NCI-H2107 treated with DMSO at 0.1 percent for 48 hours (cell line): ENCODE data around the gene CNGB1.
"Not testable (repeated sequence)": the region's sequence is repeated elsewhere in the genome, so short reads cannot be mapped to it uniquely, and the experiment has no call there.

Experiments
- DNase-seq: peaks from one replicate; lab custom pipeline; 2025; ENCODE audit not compliant: unreplicated experiment; lab: John Stamatoyannopoulos, UW

Gene CNGB1

DNA sequence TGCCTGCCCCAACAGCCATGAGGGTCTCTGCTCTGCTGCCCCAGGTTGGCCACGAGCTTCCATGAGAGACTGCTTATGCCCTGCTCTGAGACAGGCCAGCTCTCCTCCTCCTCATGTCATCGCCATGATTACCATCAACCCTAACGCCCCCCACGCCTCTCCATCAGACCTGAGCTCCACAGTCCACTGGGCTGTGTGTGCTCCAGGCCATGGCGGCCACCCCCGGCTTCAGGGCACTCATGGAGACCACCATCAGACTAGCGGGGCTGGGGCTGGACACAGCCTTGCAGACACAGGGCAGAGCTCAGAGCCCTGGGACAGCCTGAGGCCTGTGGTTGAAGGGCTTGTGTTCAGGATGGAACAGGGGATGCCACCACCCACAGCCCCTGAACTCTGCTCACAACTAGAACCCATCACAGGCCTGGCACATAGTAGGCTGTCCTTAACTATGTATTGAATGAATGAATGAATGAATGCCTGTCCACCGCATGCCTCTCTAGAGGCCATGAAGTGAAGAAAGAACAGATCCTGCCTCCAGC, 14.6 kb downstream of the CNGB1 start:
- no peak for DNase-seq

GRCh38 chr16:57955572-57956188, 15.2 kb downstream of the CNGB1 start:
- DNase-seq: no peak

- no peak for DNase-seq
Measured at GRCh38 chr16:57953857-57954256, 17.1 kb downstream of the CNGB1 start.

DNA sequence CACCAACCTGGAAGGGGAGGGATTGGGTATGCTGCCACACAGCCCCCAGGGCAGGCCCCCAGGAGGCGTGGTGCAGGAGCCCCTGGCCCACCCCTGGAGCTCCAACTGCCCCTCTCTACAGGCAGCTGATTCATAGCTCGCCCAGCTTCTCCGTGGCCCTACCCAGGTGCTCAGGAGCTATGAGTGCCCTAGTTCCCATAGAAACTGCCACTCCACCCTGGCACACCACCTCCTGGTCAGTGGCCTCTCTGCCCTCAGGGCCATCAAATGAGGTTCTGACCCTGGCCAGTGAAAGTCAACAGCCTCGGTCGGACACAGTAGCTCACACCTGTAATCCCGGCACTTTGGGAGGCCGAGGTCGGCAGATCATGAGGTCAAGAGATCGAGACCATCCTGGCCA, 18.0 kb downstream of the CNGB1 start:
- no peak for DNase-seq

GRCh38 chr16:57951204-57951960, 19.5 kb downstream of the CNGB1 start:
- DNase-seq: no peak

DNA sequence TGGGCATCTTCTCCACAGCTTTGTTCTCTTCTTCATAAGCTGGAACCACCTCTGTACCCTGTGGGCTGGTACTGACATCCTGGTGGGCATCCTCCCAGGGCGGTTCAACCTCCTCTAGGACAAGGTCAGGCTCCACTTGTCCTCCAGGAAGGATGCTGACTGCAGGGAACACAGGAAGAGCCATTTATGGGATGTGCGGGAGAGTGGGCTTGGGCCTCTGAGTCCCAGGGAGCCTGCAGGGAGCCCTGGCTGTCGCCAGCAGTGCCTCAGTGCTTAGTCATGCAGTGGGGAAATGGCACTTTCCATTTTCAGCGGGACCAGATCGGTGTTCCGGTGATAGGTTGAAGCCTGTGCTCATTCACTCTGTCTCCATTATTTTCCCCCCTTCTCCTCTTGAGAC, 20.5 kb downstream of the CNGB1 start:
- no peak for DNase-seq

GRCh38 chr16:57949595-57950238, 21.2 kb downstream of the CNGB1 start:
- no peak for DNase-seq

- DNase-seq: peak; percentile 56
Measured at GRCh38 chr16:57949013-57949412, 21.9 kb downstream of the CNGB1 start.

- no peak for DNase-seq
Measured at GRCh38 chr16:57948027-57948426, 22.9 kb downstream of the CNGB1 start.

GRCh38 chr16:57947261-57947660, 23.7 kb downstream of the CNGB1 start:
- DNase-seq: no peak

- peak; percentile 62 for DNase-seq
Measured at GRCh38 chr16:57946181-57946801, 24.6 kb downstream of the CNGB1 start.

DNA sequence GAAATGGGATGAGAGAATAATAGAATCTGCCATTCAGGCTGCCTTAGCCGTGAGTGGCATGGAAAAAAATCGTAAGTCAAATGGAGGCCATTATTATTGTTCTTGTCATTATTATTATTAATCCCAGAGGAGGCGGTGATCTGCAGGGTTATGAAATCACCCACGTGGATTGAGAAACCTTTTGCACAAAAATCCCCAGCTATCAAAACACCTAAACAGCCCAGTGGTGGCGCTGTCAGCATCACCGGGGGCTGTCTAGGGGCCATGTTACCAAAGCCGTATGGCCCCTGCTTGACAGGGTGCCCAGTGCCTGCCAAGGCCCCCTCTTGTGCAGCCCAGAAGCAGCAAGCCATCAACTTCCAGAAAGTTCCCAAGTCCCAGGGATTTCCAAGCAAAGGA, 25.2 kb downstream of the CNGB1 start:
- DNase-seq: no peak

DNA sequence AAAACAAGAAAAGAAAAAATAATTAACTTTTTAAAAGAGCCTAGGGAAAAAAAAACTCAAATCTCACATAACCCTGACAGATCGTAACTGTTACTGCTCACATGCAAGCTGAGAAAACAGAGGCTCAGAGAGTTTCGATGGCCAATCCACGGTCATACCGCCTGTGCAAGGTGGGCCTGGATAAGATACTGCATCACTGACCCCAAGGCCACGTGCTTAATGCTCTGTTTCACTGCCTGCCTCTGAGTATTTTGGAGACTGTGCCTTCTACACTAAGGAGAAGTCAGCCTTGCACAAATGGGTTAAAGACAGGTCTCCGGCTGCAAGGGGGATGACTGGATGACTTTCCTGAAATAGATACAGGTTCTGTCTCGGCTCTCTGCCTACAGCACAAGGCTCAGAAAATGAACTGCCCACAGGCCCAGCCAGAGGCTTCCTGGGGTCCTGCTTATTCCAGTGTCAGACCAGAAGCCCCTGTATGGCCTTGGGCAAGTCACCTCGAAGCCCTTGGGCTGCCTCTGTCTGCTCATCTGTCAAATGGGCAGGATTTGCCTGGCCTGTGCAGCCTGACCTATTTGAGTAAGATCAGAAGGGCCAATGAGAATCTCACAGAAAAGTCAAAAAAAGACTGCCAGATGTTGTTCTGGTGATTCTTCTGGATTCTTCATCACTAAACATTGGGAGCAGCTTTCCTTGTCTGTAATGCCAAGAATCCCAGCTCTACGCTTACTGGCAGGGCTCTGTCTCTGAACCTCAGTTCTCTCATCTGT, 25.8 kb downstream of the CNGB1 start:
- no peak for DNase-seq

- DNase-seq: not testable (repeated sequence)
Measured at GRCh38 chr16:57943381-57943780, 27.5 kb downstream of the CNGB1 start.

GRCh38 chr16:57941901-57942300, 29.0 kb downstream of the CNGB1 start:
- DNase-seq: not testable (repeated sequence)

DNA sequence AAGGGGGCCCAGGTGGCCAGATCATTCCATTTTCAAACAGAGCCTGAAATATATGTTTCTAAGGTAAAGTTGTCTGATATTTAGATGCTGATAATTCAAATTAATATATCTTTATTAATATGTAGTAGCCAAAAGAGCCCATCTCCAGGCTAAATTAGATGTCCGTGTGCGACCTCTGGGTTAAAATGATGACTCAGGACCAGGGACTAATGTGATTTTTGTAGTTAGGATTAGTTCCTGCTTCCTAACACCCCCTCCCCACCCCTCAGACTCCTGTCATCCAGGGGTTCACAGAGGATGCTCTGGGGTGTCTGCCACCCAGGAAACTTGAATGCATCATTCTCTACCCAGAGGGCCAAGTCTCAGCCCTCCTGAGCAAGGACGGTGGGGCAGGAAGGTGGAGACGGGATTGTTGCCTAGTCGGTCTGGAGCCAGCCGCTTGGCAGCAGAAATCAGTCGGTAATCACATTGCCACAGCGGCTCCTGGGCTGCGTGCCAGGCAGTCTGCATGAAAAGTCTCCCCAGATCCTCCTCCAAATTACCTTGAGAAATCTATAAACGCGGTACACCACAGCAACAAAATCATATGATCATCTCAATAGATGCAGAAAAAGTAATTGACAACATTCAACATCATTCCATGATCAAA, 29.8 kb downstream of the CNGB1 start:
- DNase-seq: peak; percentile 45

DNA sequence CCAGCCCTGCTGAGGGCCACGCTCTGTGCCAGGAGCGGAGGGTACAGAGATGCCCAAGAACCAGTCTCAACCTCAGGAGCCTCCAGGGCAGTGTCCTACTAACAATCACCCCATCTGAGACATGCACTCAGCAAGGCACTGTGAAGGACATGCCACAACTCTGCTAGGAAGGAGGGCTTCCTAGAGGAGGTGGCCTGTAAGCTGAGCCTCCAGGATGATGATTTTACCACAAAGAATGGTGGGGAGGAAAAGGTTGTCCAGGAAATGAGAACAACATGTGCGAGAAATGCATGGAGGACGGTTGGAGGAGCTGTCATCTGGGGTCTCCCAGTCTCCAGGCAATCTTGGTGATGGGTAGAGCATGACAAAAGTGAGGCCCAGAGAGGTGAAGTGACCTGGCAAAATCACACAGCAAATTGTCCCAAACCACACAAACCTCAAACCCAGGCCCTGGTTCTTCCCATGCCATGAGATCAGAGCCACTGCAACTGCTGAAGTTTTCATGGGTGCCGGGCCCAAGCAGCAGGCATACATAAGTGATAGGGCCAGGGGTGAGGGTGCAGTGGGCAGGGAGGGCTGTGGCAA, 30.5 kb downstream of the CNGB1 start:
- no peak for DNase-seq

- no peak for DNase-seq
Measured at GRCh38 chr16:57939872-57940224, 31.1 kb downstream of the CNGB1 start.

DNA sequence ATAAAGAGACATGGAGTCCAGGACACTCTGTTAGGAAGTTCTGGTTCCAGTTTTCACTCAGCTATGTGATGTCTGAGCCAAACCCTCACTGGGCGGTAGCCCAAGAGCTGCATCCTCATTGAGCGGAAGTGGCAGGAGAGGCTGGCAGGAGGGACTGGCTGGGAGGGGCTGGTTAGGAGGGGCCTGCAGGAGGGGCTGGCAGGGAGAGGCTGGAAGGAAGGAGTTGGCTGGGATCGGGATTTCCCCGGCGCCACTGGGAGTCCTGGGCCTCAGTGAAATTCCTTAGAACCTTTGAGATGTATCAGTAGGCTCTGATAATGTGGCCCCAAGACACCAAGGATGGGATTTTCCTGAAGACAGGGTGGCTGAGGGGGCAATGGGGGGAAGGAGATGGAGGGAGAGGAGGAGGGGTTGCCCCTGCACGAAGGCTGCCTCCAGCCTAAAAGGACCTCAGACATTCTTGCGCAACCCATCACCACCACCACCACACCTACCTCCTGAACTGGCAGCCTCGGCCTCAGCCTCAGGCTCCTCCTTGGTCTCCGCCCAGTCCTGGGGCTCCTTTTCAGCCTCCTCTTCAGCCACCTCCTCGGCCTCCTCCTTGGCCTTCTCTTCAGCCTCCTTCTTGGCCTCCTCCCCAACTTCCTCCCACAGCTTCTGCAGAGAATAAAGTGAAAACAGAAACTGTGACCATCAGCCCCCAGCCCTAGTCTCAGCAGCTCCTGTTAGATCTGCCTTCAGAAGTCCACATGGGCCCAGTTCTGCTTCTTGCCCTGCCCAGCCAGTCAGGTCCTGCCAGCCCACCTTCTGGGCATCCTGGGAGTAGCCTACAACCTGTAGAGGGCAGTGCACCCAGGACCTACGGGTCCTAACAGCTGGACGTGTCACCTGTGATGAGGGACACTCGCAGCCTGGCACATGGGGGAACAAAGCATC, 31.7 kb downstream of the CNGB1 start:
- no peak for DNase-seq
